HG02970 (cell line): ENCODE measurements around the gene TMEM272.
"Not testable (repeated sequence)": the region's sequence is repeated elsewhere in the genome, so short reads cannot be mapped to it uniquely, and the experiment has no call there.

Source experiments
- ATAC-seq: cut with Tn5 transposase; IDR thresholded peaks from one replicate; pipeline ENCODE4 v1.9.1; 2021; ENCODE audit warnings: mild to moderate bottlenecking, moderate library complexity, moderate number of reproducible peaks; ENCODE audit not compliant: unreplicated experiment, low FRiP score

The TMEM272 gene

GRCh38 chr13:51826606-51827005 is 18.4 kb downstream of the TMEM272 start:
- ATAC-seq: no peak

GRCh38 chr13:51825681-51826254 is 19.2 kb downstream of the TMEM272 start:
- ATAC-seq: no peak

- ATAC-seq: no peak
Measured at GRCh38 chr13:51825165-51825592, 19.8 kb downstream of the TMEM272 start.

- ATAC-seq: not testable (repeated sequence)
Measured at GRCh38 chr13:51824712-51825111, 20.3 kb downstream of the TMEM272 start.

- no peak for ATAC-seq
Measured at GRCh38 chr13:51823863-51824262, 21.1 kb downstream of the TMEM272 start.

- no peak for ATAC-seq
Measured at GRCh38 chr13:51823359-51823758, 21.6 kb downstream of the TMEM272 start.

- no peak for ATAC-seq
Measured at GRCh38 chr13:51822106-51822815, 22.7 kb downstream of the TMEM272 start.

GRCh38 chr13:51821606-51822005 is 23.4 kb downstream of the TMEM272 start:
- ATAC-seq: no peak

- no peak for ATAC-seq
Measured at GRCh38 chr13:51820016-51820597, 24.9 kb downstream of the TMEM272 start.

GRCh38 chr13:51819544-51819943 is 25.4 kb downstream of the TMEM272 start:
- ATAC-seq: no peak

GRCh38 chr13:51818781-51819511 is 26.0 kb downstream of the TMEM272 start:
- no peak for ATAC-seq

GRCh38 chr13:51818276-51818675 is 26.7 kb downstream of the TMEM272 start:
- ATAC-seq: no peak

GRCh38 chr13:51817717-51818116 is 27.3 kb downstream of the TMEM272 start:
- ATAC-seq: no peak

GRCh38 chr13:51816604-51817249 is 28.2 kb downstream of the TMEM272 start:
- ATAC-seq: no peak

GRCh38 chr13:51815848-51816247 is 29.1 kb downstream of the TMEM272 start:
- no peak for ATAC-seq

GRCh38 chr13:51814825-51815650 is 29.9 kb downstream of the TMEM272 start:
- ATAC-seq: peak; percentile 47

- no peak for ATAC-seq
Measured at GRCh38 chr13:51814071-51814470, 30.9 kb downstream of the TMEM272 start.

GRCh38 chr13:51811920-51812451 is 33.0 kb downstream of the TMEM272 start:
- no peak for ATAC-seq

GRCh38 chr13:51811046-51811445 is 33.9 kb downstream of the TMEM272 start:
- no peak for ATAC-seq

- no peak for ATAC-seq
Measured at GRCh38 chr13:51808811-51809210, 36.2 kb downstream of the TMEM272 start.
